Psoas muscle (tissue), 8 donors: ENCODE measurements around the gene TMEM98. TPM values are rescaled to one million over a fixed set of nuclear protein-coding genes. Genes with fewer than 3 reads are reported as not detected.
"Not testable (repeated sequence)": the region's sequence is repeated elsewhere in the genome, so short reads cannot be mapped to it uniquely, and the experiment has no call there.

Source experiments
- ATAC-seq, 4 donors: fragments of 200-7000 bp; cut with Tn5 transposase; one replicate each; pipeline ENCODE4 v1.9.1; 2020; ENCODE audit warnings: moderate library complexity in 3 of 4, mild to moderate bottlenecking in 2 of 4
- DNase-seq, 2 donors: peaks; one replicate each; pipeline ENCODE4 v3.0.0-alpha.2; 2020
- H3K27ac ChIP-seq: fragments of 200-600 bp; one replicate; pipeline ENCODE4 v1.8.0; 2022
- H3K27me3 ChIP-seq, 3 donors: fragments of 200-600 bp in 1 of 3; one replicate each; pipeline versions ENCODE4 v1.6.1 to v1.8.0; 2013 to 2022; ENCODE audit warnings: low read length in 2 of 3, mild to moderate bottlenecking in 2 of 3, moderate library complexity in 1 of 3; ENCODE audit not compliant: insufficient read depth in 3 of 3
- H3K36me3 ChIP-seq, 2 donors: fragments of 200-600 bp in 1 of 2; one replicate each; pipeline versions ENCODE4 v1.6.1 to v1.8.0; 2013 to 2022; ENCODE audit warnings: low read depth in 1 of 2, mild to moderate bottlenecking in 1 of 2, moderate library complexity in 1 of 2; ENCODE audit not compliant: insufficient read depth in 1 of 2
- H3K4me1 ChIP-seq: fragments of 200-600 bp; one replicate; pipeline ENCODE4 v1.8.0; 2022
- H3K4me3 ChIP-seq: fragments of 200-600 bp; one replicate; pipeline ENCODE4 v1.8.0; 2022; ENCODE audit warnings: mild to moderate bottlenecking
- H3K9me3 ChIP-seq: fragments of 200-600 bp; one replicate; pipeline ENCODE4 v1.8.0; 2022
- CTCF ChIP-seq: fragments of 200-600 bp; IDR thresholded peaks from one replicate; pipeline ENCODE4 v1.8.0; 2022; ENCODE audit warnings: antibody characterized with exemption
- WGBS, 3 donors: extraction: QIAGEN DNeasy Blood & Tissue Kit; methylation state at CpG; one replicate each; pipeline versions ENCODE4 v1.1.6 to v1.1.7; 2013; 5-methylcytosine and 5-hydroxymethylcytosine counted together
- intact Hi-C, 2 donors: fragments of 100-400 bp; cut with DNase I; formaldehyde crosslinking; loops; one replicate each; pipeline versions ENCODE4 v1.11.0 to v1.14.2; 2022
- polyA plus RNA-seq, 3 donors: library from polyadenylated mRNA; stranded (reverse); fragments of 200-250 nt; gene quantifications; one replicate each; pipeline ENCODE4 v1.2.3, GENCODE V29; 2013
- total RNA-seq, 4 donors: library from RNA; stranded (reverse); fragmentation: NEBNext Ultra II Directional in 2 of 4; extraction: Animal tissue kit (Norgen Biotek cat#: 25700) in 2 of 4; gene quantifications; one replicate each; pipeline versions ENCODE4 v1.2.1 to v1.2.4, GENCODE V29; 2021 to 2023
- donor health status: healthy with polysubstance abuse.
- donor health status: DM: no; HTN: no; CAD: no; lungs with moderate emphysema.
- donor health status: Bipolar disorder and iron deficiency.
- donor health status: healthy.
- donor health status: DM: yes; HTN: yes; CAD: no.
- donor health status: DM: no; HTN: no; CAD: no.
- donor health status: DM: no; HTN: no; CAD: no.
- donor health status: DM: yes; HTN: yes; CAD: no.

The TMEM98 gene
- total and polyA plus RNA-seq, 7 donors: 1.4 to 5.7 (median 3.6) TPM

- intact Hi-C loops: no loop called here
- no peak for TF ChIP-seq CTCF
Measured at GRCh38 chr17:32915245-32915644, 12.7 kb upstream of the TMEM98 start.

GRCh38 chr17:32916134-32916533, 11.8 kb upstream of the TMEM98 start:
- Histone ChIP-seq H3K4me3 (no peak overlapping the region), H3K27me3 (peaks cover 0 to 7% (median 0%) of the 10 kb centered on the region in 3 donors), H3K27ac (no peak overlapping the region), H3K36me3 (no peaks in the 10 kb centered on the region), H3K4me1 (no peaks in the 10 kb centered on the region), H3K9me3 (no peaks in the 10 kb centered on the region)
- WGBS, 3 donors: 55 to 87% (median 82%) methylated on average over 3 of the region's 3 CpGs
- no peak for DNase-seq
- intact Hi-C loops: no loop called here
- no peak for TF ChIP-seq CTCF
- no peak for ATAC-seq

More at GRCh38 chr17:32915245-32915644, 12.7 kb upstream of the TMEM98 start:
- no peaks in the 10 kb centered on the region for H3K9me3 ChIP-seq
- H3K27ac ChIP-seq: no peak overlapping the region
- H3K36me3 ChIP-seq: no peaks in the 10 kb centered on the region
- H3K27me3 ChIP-seq: peaks cover 0 to 7% (median 0%) of the 10 kb centered on the region in 3 donors
- no peaks in the 10 kb centered on the region for H3K4me1 ChIP-seq
- 59 to 67% (median 63%) methylated on average over 2 of the region's 2 CpGs for WGBS, 3 donors
- DNase-seq (no peak), ATAC-seq (no peak)
- no peak overlapping the region for H3K4me3 ChIP-seq

GRCh38 chr17:32917081-32917480, 10.9 kb upstream of the TMEM98 start:
- Histone ChIP-seq H3K36me3 (no peaks in the 10 kb centered on the region), H3K4me3 (no peak overlapping the region), H3K4me1 (no peaks in the 10 kb centered on the region), H3K27ac (no peak overlapping the region), H3K27me3 (peaks cover 0 to 5% (median 0%) of the 10 kb centered on the region in 3 donors), H3K9me3 (no peaks in the 10 kb centered on the region)
- ATAC-seq (no peak), DNase-seq (no peak)
- TF ChIP-seq CTCF: no peak
- intact Hi-C loops: no loop called here

GRCh38 chr17:32917842-32918241, 10.1 kb upstream of the TMEM98 start:
- H3K4me1 ChIP-seq: no peaks in the 10 kb centered on the region
- 63 to 71% (median 69%) methylated on average over 5 of the region's 5 CpGs for WGBS, 3 donors

GRCh38 chr17:32919876-32920275, 8.1 kb upstream of the TMEM98 start:
- H3K36me3 ChIP-seq, ATAC-seq, H3K27ac ChIP-seq, H3K27me3 ChIP-seq, DNase-seq, H3K4me1 ChIP-seq, intact Hi-C loops, H3K4me3 ChIP-seq, H3K9me3 ChIP-seq: not testable (repeated sequence)
- 76 to 85% (median 77%) methylated on average over 4 of the region's 4 CpGs for WGBS, 3 donors

More at GRCh38 chr17:32917842-32918241, 10.1 kb upstream of the TMEM98 start:
- Histone ChIP-seq H3K9me3 (no peaks in the 10 kb centered on the region), H3K36me3 (no peaks in the 10 kb centered on the region), H3K4me3 (no peak overlapping the region), H3K27ac (no peak overlapping the region), H3K27me3 (no peaks in the 10 kb centered on the region)
- no peak for ATAC-seq
- intact Hi-C loops: no loop called here
- no peak for TF ChIP-seq CTCF
- no peak for DNase-seq
